OCI-M2 (cell line): ENCODE data around the gene GABRA6.
"Not testable (repeated sequence)": the region's sequence is repeated elsewhere in the genome, so short reads cannot be mapped to it uniquely, and the experiment has no call there.

Source experiments
- DNase-seq: peaks from one replicate; lab custom pipeline; 2025; ENCODE audit not compliant: unreplicated experiment; lab: John Stamatoyannopoulos, UW

Gene GABRA6

DNA sequence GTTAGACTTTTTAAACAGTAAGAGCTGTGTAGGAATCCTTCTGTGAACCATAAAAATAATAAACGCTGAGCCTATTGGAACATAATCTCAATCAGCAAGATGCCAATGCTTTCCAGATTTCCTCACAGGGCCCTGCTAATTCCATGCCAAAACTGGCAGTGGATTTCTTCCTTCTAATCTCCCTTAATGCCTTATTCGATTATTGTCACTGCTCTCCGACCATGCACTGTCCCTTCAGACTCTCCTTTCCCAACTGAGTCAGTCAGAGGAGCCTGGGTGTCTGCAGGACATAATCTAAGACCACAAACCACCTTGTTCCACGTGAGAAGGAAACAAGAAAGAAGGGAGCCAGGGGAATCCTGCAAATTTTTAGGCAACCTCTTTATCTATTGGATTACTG lies at the start of gene GABRA6:
Gene GABRA6 (plus strand): TSS at position 261 of the 400 bp plus-strand sequence. CDS start 269 bp downstream, outside the sequence.
- DNase-seq: no peak

DNA sequence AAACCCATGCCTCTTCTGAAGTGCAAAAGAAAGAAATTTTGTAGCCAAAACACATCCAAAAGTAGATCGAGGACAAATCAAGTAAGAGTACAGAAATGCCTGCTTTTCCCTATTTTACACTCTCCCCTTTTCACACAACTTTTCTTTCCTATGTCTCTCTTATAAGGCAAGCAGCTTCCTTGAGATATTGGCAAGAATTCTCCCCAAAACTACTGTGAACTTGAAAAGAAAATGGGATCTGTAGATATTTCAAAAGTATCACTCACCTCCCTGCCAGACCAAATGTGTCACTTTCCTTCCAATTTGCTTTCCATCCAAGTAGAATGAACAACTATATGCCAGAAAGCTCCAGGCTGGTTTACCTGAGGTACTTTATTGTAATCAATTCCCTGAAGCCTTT lies 47.9 kb upstream of the GABRA6 start:
- DNase-seq: no peak

GRCh38 chr5:161641444-161641843 lies 44.1 kb upstream of the GABRA6 start:
- no peak for DNase-seq

- DNase-seq: no peak
These were observed 40.3 kb upstream of the GABRA6 start for GRCh38 chr5:161645264-161645663.

- not testable (repeated sequence) for DNase-seq
These were observed 33.6 kb upstream of the GABRA6 start for GRCh38 chr5:161651926-161652325.

DNA sequence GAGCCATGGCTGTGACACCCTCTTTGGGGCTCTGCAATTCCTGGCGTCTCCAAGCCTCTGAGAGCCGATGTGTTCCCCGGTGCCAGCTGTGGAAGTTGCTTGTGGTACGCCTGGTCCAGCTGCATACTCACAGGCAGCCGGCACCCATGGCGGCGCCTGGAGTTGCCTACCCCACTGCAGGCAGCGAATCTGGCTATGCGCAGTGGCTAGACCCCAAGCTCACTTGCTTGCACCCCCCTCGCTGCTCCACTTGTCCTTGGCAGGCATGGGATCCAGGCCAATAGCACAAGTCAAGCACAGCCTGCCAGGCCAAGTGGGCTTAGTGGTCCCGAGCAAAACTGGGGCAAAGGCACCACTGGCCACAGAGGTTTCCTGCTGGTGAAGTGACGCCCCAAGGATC lies 24.7 kb upstream of the GABRA6 start:
- no peak for DNase-seq

- no peak for DNase-seq
These were observed 22.1 kb upstream of the GABRA6 start for GRCh38 chr5:161663431-161663830.

- DNase-seq: no peak
These were observed 9.4 kb upstream of the GABRA6 start for GRCh38 chr5:161676103-161676502.

- no peak for DNase-seq
These were observed 628 bp downstream of the GABRA6 start for GRCh38 chr5:161686149-161686548.

- no peak for DNase-seq
These were observed 1.4 kb downstream of the GABRA6 start for GRCh38 chr5:161686881-161687280.

DNA sequence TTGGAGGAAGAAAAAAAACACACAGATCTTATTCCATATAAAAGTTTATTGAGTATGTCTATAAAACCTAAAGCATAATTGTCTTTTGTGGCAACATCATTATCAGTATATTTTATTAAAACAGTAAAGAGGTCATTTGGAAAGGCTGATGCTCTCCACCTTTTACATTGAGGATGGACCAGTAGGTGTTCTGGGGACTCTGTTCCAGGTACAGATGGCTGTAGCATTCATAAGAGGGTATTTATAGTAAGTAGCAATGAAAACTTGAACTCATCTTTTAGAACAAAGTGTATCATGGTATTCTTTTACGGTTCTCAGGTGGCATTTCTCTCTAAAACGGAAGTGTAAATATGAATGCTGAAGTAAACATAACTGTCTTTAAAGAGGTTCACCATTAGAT lies 1.8 kb downstream of the GABRA6 start:
- DNase-seq: no peak

DNA sequence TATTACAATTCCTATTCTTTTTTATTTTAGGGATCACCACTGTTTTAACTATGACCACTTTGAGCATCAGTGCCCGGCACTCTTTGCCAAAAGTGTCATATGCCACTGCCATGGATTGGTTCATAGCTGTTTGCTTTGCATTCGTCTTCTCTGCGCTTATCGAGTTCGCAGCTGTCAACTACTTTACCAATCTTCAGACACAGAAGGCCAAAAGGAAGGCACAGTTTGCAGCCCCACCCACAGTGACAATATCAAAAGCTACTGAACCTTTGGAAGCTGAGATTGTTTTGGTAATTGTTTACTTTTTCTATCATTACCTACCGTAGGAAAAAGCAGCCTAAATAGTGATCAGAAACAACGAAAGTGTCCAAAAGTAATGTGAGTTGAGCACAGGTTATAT lies 6.4 kb downstream of the GABRA6 start:
- no peak for DNase-seq

DNA sequence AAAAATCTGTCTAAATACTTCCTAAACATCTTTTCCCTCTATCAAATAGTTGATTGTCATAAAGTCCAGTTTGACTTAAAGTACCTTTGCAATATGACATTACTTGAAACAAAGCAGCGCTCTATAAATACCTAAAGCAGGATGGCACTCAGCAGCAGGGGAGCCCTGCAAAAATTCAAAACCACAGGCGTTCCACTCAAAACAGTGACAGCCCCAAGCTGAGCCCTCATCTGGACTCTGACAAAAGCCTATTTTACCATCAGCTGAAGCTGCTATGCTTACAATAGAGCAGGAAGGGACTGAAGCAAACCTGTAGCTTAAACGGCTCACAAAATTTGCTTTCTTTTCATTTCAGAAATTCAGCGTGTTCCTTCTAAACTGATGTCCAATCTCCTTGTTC lies 11.5 kb downstream of the GABRA6 start:
- DNase-seq: no peak

DNA sequence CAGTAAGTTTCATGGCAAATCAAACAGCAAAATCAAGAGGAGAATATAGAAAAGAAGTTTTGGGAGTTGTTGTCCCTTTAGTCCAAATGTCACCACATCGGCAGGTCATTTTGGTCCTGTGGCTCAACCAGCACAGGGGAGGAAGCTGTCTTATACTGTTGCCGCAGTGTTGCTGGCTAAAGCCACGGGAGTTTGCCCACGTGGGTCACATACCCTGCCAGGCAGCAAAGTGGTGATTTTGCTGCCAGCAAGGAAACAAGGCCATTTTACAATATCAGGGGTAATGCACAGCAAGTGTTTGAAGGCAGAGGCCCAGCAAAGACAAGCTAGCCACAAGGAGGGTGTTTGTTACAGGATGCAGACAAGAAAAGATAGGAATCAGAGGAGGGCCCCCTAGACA lies 14.5 kb downstream of the GABRA6 start:
- DNase-seq: no peak

- no peak for DNase-seq
These were observed 18.0 kb downstream of the GABRA6 start for GRCh38 chr5:161703528-161703927.

DNA sequence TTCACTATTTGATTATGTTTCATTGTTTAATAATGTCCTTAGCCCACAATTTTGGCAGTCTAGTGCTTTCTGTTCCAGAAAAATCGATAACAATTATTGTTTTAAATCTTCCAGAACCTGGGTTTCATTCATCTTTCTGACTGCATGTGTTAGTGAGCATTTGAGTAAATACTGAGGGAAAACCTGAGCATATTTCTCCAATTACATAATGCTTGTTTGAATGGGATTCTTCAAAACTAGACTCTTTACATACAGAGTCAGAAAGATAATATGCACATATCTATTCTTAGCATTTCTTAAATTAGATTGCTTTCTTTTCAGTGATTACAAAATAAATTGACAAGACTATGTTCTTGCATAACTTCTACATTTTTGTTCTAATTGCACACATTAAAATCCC lies 21.9 kb downstream of the GABRA6 start:
- DNase-seq: no peak

DNA sequence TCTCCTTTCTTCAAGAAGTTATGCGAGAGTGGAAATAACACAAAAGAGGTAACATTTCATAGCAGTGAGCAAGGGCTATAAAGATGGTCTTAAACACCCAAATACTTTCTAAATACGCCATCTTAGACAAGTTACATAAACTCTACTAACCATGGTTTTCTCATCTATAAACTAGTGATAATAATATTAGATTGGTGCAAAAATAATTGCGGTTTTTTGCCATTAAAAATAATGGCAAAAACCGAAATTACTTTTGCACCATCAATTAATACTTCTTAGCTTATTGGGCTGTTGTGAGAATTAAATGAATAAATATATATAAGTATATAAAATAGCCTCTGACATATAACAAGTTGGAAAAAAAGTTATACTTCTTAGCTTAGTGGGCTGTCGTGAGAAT lies 23.7 kb downstream of the GABRA6 start:
- DNase-seq: no peak

GRCh38 chr5:161713042-161713441 lies 27.5 kb downstream of the GABRA6 start:
- no peak for DNase-seq

DNA sequence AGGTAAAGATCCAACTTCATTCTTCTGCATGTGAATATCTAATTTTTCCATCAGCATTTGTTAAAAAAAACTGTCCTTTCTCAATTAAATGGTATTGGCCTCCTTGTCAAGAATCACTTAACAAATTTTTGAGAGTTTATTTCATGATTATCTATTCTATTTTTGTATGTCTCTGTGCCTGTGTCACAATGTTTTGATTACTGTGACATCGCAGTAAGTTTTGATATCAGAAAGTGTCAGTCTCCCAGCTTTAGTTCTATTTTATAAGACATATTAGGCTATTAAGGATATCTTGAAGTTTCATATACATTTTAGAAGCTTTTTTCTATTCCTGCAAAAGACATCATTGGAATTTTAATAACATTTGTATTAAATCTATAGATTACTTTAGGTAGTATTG lies 33.6 kb downstream of the GABRA6 start:
- DNase-seq: no peak

- DNase-seq: no peak
These were observed 34.9 kb downstream of the GABRA6 start for GRCh38 chr5:161720460-161720859.

- no peak for DNase-seq
These were observed 49.2 kb downstream of the GABRA6 start for GRCh38 chr5:161734741-161735140.

GRCh38 chr5:161740433-161740832 lies 54.9 kb downstream of the GABRA6 start:
- DNase-seq: no peak

GRCh38 chr5:161744276-161744675 lies 58.8 kb downstream of the GABRA6 start:
- no peak for DNase-seq

DNA sequence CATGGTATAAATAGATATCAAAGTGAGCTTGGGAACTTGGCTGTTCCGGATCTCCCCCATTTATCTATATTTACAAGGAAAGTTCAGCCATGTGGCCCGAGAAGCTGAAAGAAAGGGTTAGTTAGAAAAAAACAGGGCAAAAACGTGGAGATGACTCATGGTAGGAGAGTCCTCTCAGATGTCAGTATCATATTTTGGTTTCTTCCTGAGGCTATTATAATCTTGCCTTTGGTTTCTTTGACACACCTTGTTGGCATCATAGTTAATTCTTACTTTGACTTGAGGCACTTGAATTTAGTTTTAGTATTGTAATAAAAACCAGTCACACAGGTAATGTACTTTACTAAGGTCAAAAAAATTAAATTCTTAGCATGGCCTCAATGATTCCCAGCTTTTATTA lies 59.9 kb downstream of the GABRA6 start:
- no peak for DNase-seq
